ENCODE data around the gene RCOR2. TPM values are rescaled to one million over a fixed set of nuclear protein-coding genes. Genes with fewer than 3 reads are reported as not detected.
A peak's percentile ranks its signal among the peaks of the same experiment; 100 is the strongest.

The RCOR2 gene
- total RNA-seq, 5 donors from 2014 or later (not counting 1 experiment from before 2014, with no cell fraction given): 0.09 to 0.26 (median 0.10) TPM; not detected in 2

DNA sequence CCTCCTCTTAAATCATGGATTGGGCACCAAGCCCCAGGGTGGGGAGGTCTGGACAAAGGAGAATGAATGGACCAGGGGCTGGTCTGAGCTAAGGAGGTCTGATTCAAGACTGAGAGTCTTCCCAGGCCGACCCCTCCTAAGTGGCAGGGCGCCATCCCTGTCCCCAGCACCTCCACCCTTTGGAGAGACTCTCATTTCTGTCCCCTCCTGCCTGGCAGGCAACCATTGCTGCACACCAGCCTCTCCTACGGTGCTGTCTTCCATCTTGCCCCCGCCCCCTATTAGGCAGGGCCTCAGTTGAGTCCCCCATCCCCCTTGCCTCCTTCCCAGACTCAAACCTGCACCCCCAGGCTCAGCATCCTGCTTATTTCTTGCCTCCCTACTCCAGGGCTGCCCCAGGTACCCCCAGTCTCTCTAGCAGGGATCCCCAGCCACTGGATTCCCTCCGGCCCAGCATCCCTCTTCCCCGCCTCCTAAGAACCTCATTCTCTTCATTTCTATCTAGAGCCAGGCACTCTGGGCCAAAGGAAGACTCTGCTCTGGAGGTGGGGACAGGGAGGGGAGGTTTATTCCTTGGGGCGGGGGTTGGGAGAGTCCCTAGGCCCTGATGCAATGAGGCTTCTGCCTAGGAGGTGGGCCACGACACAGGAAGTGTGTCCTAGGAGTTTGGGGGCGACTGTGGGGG, 1.7 kb upstream of the RCOR2 start:
- no peaks in the 10 kb centered on the region for H3K36me3 ChIP-seq (ENCODE audit: control insufficient read depth in 2 of 2, extremely low read depth in 1 of 2, insufficient read depth in 1 of 2, low read length in 1 of 2)
- Mint-ChIP-seq H3K4me3 (peak overlapping the region; percentile 14 to 82 (median 17)), H3K9me3 (no peaks in the 10 kb centered on the region), H3K27ac (peak overlapping the region; percentile 11 to 52), H3K27me3 (no peaks in the 10 kb centered on the region), H3K4me1 (peaks cover 15 to 26% (median 17%) of the 10 kb centered on the region in 3 donors), H3K36me3 (no peaks in the 10 kb centered on the region)
- DNase-seq (no peak), ATAC-seq (replicated peaks in 1 of 4) (no peak)
- no peaks in the 10 kb centered on the region for H3K9me3 ChIP-seq
- H3K27me3 ChIP-seq (replicated peaks in 1 of 2; ENCODE audit: control insufficient read depth in 2 of 2, extremely low read depth in 1 of 2, insufficient read depth in 2 of 2, low read length in 1 of 2): peaks cover 0 to 26% of the 10 kb centered on the region in 2 experiments
- no peak overlapping the region for H3K27ac ChIP-seq (ENCODE audit: low read length)
- H3K4me3 ChIP-seq (ENCODE audit: control insufficient read depth in 1 of 2, extremely low read depth in 1 of 2, low read length in 1 of 2): no peak overlapping the region
- ChIA-PET POLR2A (no interaction called here), CTCF (no interaction called here)
- peaks cover 9 to 51% of the 10 kb centered on the region in 2 experiments for H3K4me1 ChIP-seq (ENCODE audit: control insufficient read depth in 1 of 2, extremely low read depth in 1 of 2, insufficient read depth in 2 of 2, low read length in 2 of 2)
- WGBS (ENCODE audit: insufficient coverage): 24% methylated on average over 3 of the region's 9 CpGs

DNA sequence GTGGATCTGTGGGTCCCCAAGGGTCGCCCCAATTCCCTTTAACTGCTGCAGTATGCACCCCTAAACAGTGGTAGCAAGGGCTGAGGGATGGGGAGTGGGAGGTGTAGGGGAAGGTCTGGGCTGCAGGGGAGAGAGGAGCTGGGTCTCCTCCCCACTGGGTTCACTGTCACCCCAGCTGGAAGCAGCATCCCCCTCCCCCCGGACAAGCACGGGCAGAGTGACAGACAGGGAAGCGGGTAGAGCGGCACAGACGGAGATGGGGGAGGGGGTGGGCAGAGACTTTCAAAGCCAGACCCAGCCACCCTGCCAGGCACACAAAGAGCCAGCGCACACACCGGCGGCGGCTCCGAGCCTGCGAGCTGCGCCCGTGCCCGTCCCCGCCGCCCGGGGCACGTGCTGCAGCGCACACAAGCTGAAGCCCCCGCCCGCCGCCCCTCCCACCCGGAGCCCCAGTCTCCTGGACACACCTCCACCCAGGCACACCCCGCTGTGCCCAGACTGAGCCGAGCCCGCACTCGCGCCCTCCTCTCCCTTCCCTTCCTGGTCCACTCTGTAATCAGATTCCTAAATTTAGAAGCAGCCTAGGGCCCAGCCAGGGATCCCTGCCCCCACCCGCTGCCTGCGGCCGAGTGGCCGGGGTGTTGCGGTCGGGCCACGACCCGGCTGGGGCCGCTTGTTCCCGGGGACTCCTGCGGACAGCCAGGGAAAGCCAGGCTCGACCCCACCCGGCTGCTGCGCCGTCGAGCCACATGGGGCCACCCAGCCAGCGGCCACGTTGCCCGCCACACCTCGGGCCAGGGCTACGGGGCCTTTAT, 935 bp upstream of the RCOR2 start:
- H3K4me1 ChIP-seq (ENCODE audit: control insufficient read depth in 1 of 2, extremely low read depth in 1 of 2, insufficient read depth in 2 of 2, low read length in 2 of 2): peaks cover 9 to 51% of the 10 kb centered on the region in 2 experiments
- Mint-ChIP-seq H3K27ac (peak overlapping the region in 1 of 2 donors; percentile 52), H3K36me3 (no peaks in the 10 kb centered on the region), H3K9me3 (no peaks in the 10 kb centered on the region), H3K27me3 (no peaks in the 10 kb centered on the region), H3K4me1 (peaks cover 15 to 26% (median 17%) of the 10 kb centered on the region in 3 donors), H3K4me3 (peak overlapping the region; percentile 72 to 82 (median 72))
- H3K27me3 ChIP-seq (replicated peaks in 1 of 2; ENCODE audit: control insufficient read depth in 2 of 2, extremely low read depth in 1 of 2, insufficient read depth in 2 of 2, low read length in 1 of 2): peaks cover 0 to 28% of the 10 kb centered on the region in 2 experiments
- H3K4me3 ChIP-seq (ENCODE audit: control insufficient read depth in 1 of 2, extremely low read depth in 1 of 2, low read length in 1 of 2): peak overlapping the region; percentile 32 to 49
- no peaks in the 10 kb centered on the region for H3K36me3 ChIP-seq (ENCODE audit: control insufficient read depth in 2 of 2, extremely low read depth in 1 of 2, insufficient read depth in 1 of 2, low read length in 1 of 2)
- 41% methylated on average over 37 of the region's 50 CpGs for WGBS (ENCODE audit: insufficient coverage)
- CTCF ChIA-PET: no interaction called here
- H3K9me3 ChIP-seq: no peaks in the 10 kb centered on the region
- peak in 22 of 35 experiments; percentile 14 to 60 (median 33) for DNase-seq
- no peak overlapping the region for H3K27ac ChIP-seq (ENCODE audit: low read length)
- peak; percentile 8 to 59 (median 28) for ATAC-seq (replicated peaks in 1 of 4)
- POLR2A ChIA-PET: interaction anchor here in 1 of 2 donors (0.6 kb wide), 1 partner anchor 119 kb away, joined by 5 read pairs; no protein-coding TSS in a partner anchor

DNA sequence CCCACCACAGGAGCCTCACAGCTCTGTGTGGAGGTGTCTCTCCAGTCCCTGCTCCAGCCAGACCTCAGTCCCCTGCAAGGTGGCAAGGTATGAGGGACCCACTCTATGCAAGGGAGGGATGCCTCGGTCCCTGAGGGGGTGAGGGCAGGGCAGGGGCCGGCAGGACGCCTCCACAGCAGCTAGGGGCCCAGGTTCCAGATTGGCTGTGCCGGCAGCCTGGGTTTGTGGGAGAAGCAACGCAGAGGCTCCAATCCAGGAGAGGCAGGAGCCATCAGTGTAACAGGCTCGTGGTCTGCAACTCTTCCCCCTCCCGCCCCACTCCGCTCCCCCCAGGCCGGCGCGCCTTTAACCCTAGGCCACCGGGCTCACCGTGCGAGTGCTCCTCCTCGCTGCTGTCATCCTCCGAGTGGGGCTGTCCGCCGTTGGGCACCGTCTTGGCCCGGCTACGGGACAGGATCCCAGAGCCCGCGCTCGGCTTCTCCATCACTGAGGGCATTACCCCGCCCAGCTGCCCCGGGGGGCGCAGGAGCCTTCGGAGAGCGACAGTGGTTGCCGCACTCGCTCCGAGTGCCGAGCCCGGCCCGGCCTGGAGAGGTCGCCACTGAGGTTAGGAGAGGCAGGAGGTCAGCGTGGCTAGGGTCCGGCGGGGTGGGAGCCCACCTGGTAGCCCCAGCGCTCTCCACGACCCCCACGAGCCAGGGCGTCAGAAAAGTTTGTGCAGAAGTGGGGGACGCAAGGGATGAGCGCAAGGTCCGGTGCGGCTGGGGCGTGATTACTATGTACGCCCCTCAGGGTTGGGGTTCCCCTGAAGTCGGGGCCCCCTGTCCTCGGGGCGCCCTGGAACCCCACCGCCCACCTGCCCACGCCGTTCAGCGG, 765 bp downstream of the RCOR2 start:
- ChIA-PET POLR2A (interaction anchor here in 1 of 2 donors (0.6 kb wide), 2 partner anchors 108 to 166 kb away, joined by 3 to 5 read pairs; no protein-coding TSS in a partner anchor), CTCF (no interaction called here)
- Mint-ChIP-seq H3K4me3 (peak overlapping the region; percentile 70 to 82 (median 78)), H3K9me3 (no peaks in the 10 kb centered on the region), H3K27ac (no peak overlapping the region), H3K36me3 (no peaks in the 10 kb centered on the region), H3K4me1 (peaks cover 15 to 26% (median 17%) of the 10 kb centered on the region in 3 donors), H3K27me3 (no peaks in the 10 kb centered on the region)
- peaks cover 0 to 28% of the 10 kb centered on the region in 2 experiments for H3K27me3 ChIP-seq (replicated peaks in 1 of 2; ENCODE audit: control insufficient read depth in 2 of 2, extremely low read depth in 1 of 2, insufficient read depth in 2 of 2, low read length in 1 of 2)
- H3K4me3 ChIP-seq (ENCODE audit: control insufficient read depth in 1 of 2, extremely low read depth in 1 of 2, low read length in 1 of 2): peak overlapping the region; percentile 54 to 67
- no peak overlapping the region for H3K27ac ChIP-seq (ENCODE audit: low read length)
- ATAC-seq (replicated peaks in 1 of 4) (peak in 3 of 4 experiments; percentile 27 to 34 (median 30)), DNase-seq (peak in 10 of 35 experiments; percentile 14 to 38 (median 28))
- peaks cover 9 to 51% of the 10 kb centered on the region in 2 experiments for H3K4me1 ChIP-seq (ENCODE audit: control insufficient read depth in 1 of 2, extremely low read depth in 1 of 2, insufficient read depth in 2 of 2, low read length in 2 of 2)
- H3K36me3 ChIP-seq (ENCODE audit: control insufficient read depth in 2 of 2, extremely low read depth in 1 of 2, insufficient read depth in 1 of 2, low read length in 1 of 2): no peaks in the 10 kb centered on the region
- WGBS (ENCODE audit: insufficient coverage): 4% methylated on average over 43 of the region's 56 CpGs
- no peaks in the 10 kb centered on the region for H3K9me3 ChIP-seq

DNA sequence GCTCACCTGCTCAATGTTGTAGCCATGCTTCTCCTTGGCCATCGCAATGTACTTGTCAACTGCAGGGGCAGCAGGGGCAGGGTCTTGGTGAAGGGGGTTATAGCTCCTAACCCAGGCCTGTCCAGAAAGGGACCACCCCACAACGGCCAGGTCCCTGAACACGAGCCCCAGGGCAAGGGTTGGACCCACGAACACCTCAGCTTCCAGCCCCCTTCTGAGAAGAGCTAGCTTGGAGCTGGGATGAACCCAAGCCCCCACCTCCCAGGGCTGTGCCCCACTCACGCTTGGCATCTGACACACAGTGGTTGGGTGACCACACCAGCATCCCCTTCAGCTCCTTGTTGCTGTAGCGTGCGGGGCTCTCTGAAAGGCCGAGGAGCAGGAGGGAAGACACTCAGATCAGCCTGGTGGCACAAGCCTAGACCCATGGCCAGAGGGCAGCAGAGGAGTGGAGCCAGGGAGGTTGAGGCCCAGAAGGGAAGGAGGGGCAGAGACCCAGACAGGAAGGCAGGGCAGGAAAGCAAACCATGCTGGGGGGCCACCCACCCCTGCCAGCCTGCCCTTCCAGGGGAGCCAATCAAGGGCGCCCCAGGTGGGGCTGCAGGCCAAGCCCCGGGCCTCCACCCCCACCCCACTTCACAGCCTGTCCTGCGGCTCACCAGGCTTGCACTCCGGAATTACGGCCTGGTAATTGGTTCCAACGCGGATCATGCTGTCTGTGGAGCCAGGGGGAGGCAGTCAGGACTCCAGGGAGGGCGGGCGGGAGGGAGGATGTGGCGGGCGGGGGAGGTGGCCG, 1.9 kb downstream of the RCOR2 start:
- H3K36me3 Mint-ChIP-seq: peaks cover 5% of the 10 kb centered on the region
- no peak for ATAC-seq (replicated peaks in 1 of 4)
- H3K4me3 Mint-ChIP-seq: peak overlapping the region in 2 of 3 donors; percentile 39 to 82
- Histone ChIP-seq H3K27ac (ENCODE audit: low read length) (no peak overlapping the region), H3K27me3 (replicated peaks in 1 of 2; ENCODE audit: control insufficient read depth in 2 of 2, extremely low read depth in 1 of 2, insufficient read depth in 2 of 2, low read length in 1 of 2) (peaks cover 0 to 28% of the 10 kb centered on the region in 2 experiments), H3K4me3 (ENCODE audit: control insufficient read depth in 1 of 2, extremely low read depth in 1 of 2, low read length in 1 of 2) (no peak overlapping the region), H3K9me3 (no peaks in the 10 kb centered on the region), H3K36me3 (ENCODE audit: control insufficient read depth in 2 of 2, extremely low read depth in 1 of 2, insufficient read depth in 1 of 2, low read length in 1 of 2) (peaks cover 0 to 3% of the 10 kb centered on the region in 2 donors), H3K4me1 (ENCODE audit: control insufficient read depth in 1 of 2, extremely low read depth in 1 of 2, insufficient read depth in 2 of 2, low read length in 2 of 2) (peaks cover 9 to 45% of the 10 kb centered on the region in 2 experiments)
- DNase-seq: no peak
- no peaks in the 10 kb centered on the region for H3K27me3 Mint-ChIP-seq
- WGBS (ENCODE audit: insufficient coverage): 91% methylated on average over 11 of the region's 20 CpGs
- no peaks in the 10 kb centered on the region for H3K9me3 Mint-ChIP-seq
- CTCF ChIA-PET: interaction anchor here in 1 of 2 donors (1.4 kb wide), 1 partner anchor 77 kb away, joined by 3 read pairs; no protein-coding TSS in a partner anchor
- peaks cover 15 to 26% (median 17%) of the 10 kb centered on the region in 3 donors for H3K4me1 Mint-ChIP-seq
- no peak overlapping the region for H3K27ac Mint-ChIP-seq
- POLR2A ChIA-PET: no interaction called here

DNA sequence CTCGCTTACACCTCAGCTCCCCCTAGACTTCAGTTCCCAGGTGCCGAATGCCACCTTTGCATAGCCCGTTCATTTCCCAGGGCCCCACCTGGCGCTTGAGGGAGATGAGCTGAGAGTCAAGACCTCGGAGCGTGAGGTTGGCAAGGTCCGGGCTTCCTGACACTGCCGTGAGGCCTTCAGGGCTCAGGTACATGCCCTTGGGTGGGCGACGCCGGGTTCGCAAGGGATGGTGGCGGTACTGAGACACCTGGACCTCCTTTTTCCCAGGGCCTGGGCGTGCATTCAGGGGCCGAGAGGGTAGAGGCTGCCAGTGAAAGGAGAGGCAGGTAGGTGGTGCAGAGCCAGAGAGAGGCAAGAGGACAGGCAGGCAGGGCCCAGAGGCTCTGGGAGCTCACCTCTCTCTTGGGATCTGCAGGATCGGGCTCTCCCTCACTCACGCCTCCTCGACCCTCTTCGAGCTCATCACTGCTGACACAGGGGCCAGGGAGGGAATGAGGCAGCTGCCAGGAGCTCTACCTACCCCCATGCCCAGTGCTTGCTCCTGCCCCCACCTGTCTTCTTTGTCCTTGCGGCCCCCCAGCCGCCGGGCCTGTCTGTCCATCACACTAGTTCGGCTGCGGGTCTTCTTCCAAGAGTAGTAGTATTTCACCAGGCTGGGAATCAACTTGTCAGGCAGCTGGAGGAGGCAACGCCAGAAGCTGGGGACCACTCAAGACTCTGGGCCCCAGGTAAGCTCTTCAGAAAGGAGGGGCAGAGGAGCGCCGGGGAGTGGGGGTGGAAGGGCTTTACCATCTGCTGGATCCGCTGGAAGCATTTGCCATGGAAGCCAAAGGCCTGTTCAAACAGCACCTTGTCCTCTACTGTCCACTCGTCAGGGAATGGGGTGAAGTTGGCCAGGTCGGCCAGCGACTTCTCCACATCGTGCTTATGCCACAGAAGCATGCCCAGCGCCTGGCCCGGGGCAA, 2.8 kb downstream of the RCOR2 start:
- Mint-ChIP-seq H3K4me3 (peak overlapping the region in 1 of 3 donors; percentile 30), H3K27ac (no peak overlapping the region), H3K4me1 (peaks cover 15 to 21% (median 17%) of the 10 kb centered on the region in 3 donors), H3K9me3 (no peaks in the 10 kb centered on the region), H3K36me3 (peaks cover 5% of the 10 kb centered on the region), H3K27me3 (no peaks in the 10 kb centered on the region)
- CTCF ChIA-PET: interaction anchor here in 1 of 2 donors (1.4 kb wide), 1 partner anchor 76 kb away, joined by 3 read pairs; no protein-coding TSS in a partner anchor
- H3K9me3 ChIP-seq: no peaks in the 10 kb centered on the region
- peaks cover 9 to 41% of the 10 kb centered on the region in 2 experiments for H3K4me1 ChIP-seq (ENCODE audit: control insufficient read depth in 1 of 2, extremely low read depth in 1 of 2, insufficient read depth in 2 of 2, low read length in 2 of 2)
- H3K36me3 ChIP-seq (ENCODE audit: control insufficient read depth in 2 of 2, extremely low read depth in 1 of 2, insufficient read depth in 1 of 2, low read length in 1 of 2): peaks cover 3 to 4% of the 10 kb centered on the region in 2 donors
- WGBS (ENCODE audit: insufficient coverage): 96% methylated on average over 25 of the region's 34 CpGs
- POLR2A ChIA-PET: no interaction called here
- H3K27me3 ChIP-seq (replicated peaks in 1 of 2; ENCODE audit: control insufficient read depth in 2 of 2, extremely low read depth in 1 of 2, insufficient read depth in 2 of 2, low read length in 1 of 2): peaks cover 0 to 28% of the 10 kb centered on the region in 2 experiments
- ATAC-seq (replicated peaks in 1 of 4) (no peak), DNase-seq (no peak)
- no peak overlapping the region for H3K27ac ChIP-seq (ENCODE audit: low read length)
- H3K4me3 ChIP-seq (ENCODE audit: control insufficient read depth in 1 of 2, extremely low read depth in 1 of 2, low read length in 1 of 2): no peak overlapping the region
